22Rv1 (cell line): ENCODE data around the gene KIAA0586.

ENCODE experiments used
- ZFX ChIP-seq: fragments of 450-650 bp; IDR thresholded peaks from 2 replicates; pipeline ENCODE4 v1.6.1; 2017; ENCODE audit warnings: antibody characterized with exemption, borderline replicate concordance
- TF ChIP-seq, protein P1 (sequence below): fragments of 450-650 bp; IDR thresholded peaks from 2 replicates; pipeline ENCODE4 v1.5.1; 2017; ENCODE audit warnings: mild to moderate bottlenecking

GRCh38 chr14:58555647-58556046 is 128.1 kb downstream of the KIAA0586 start:
- TF ChIP-seq, protein P1, sequence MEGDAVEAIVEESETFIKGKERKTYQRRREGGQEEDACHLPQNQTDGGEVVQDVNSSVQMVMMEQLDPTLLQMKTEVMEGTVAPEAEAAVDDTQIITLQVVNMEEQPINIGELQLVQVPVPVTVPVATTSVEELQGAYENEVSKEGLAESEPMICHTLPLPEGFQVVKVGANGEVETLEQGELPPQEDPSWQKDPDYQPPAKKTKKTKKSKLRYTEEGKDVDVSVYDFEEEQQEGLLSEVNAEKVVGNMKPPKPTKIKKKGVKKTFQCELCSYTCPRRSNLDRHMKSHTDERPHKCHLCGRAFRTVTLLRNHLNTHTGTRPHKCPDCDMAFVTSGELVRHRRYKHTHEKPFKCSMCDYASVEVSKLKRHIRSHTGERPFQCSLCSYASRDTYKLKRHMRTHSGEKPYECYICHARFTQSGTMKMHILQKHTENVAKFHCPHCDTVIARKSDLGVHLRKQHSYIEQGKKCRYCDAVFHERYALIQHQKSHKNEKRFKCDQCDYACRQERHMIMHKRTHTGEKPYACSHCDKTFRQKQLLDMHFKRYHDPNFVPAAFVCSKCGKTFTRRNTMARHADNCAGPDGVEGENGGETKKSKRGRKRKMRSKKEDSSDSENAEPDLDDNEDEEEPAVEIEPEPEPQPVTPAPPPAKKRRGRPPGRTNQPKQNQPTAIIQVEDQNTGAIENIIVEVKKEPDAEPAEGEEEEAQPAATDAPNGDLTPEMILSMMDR = no peak
- no peak for TF ChIP-seq ZFX
